H1 (cell line): ENCODE measurements around the gene NPR1. TPM values are rescaled to one million over a fixed set of nuclear protein-coding genes. Genes with fewer than 3 reads are reported as not detected.

Experiments
- BCL11A ChIP-seq, 2 experiments: IDR thresholded peaks; one replicate each; pipeline ENCODE4 v1.6.1; 2011; ENCODE audit warnings: low read depth in 2 of 2, low read length in 2 of 2, mild to moderate bottlenecking in 2 of 2
- CBX8 ChIP-seq: fragments of 300-800, 300-1000 bp; sonication (generic); IDR thresholded peaks from 2 replicates; pipeline ENCODE4 v1.7.1; 2016; ENCODE audit warnings: low read depth, low read length, borderline replicate concordance
- EGR1 ChIP-seq: IDR thresholded peaks from 2 replicates; pipeline ENCODE4 v1.6.1; 2011; ENCODE audit warnings: low read depth, low read length, borderline replicate concordance
- RXRA ChIP-seq: IDR thresholded peaks from 2 replicates; pipeline ENCODE4 v1.6.1; 2011; ENCODE audit warnings: low read depth, mild to moderate bottlenecking, low read length, moderate library complexity; ENCODE audit not compliant: insufficient read depth
- YY1 ChIP-seq: IDR thresholded peaks from 2 replicates; pipeline ENCODE4 v1.6.1; 2011; ENCODE audit warnings: low read depth, mild to moderate bottlenecking, low read length
- polyA plus RNA-seq, 7 experiments: library from polyadenylated mRNA; depleted of rRNA in 3 of 7; stranded (reverse) in 5 of 7; unstranded in 2 of 7; fragments of >200 nt in 5 of 7; fragments of 200-250 nt in 2 of 7; gene quantifications; 1 replicate in 5 of 7; 2 replicates in 1 of 7; 4 replicates in 1 of 7; pipeline versions ENCODE4 v1.2.1 to v1.2.3, GENCODE V29; 2011 to 2013; ENCODE audit warnings: missing spikeins in 2 of 7, mixed read lengths in 2 of 7
- total RNA-seq: library from RNA; stranded (reverse); fragmentation: NEBNext Ultra II Directional; extraction: Animal tissue kit (Norgen Biotek cat#: 25700); gene quantifications from 2 replicates; pipeline ENCODE4 v1.2.1, GENCODE V29; 2021
- TF ChIP-seq, protein P1 (sequence below): fragments of 300-600 bp; sonication (generic); IDR thresholded peaks from 2 replicates; pipeline ENCODE4 v1.7.1; 2012; ENCODE audit warnings: low read length, moderate library complexity, mild to moderate bottlenecking, inconsistent platforms; ENCODE audit not compliant: insufficient replicate concordance

The NPR1 gene
- total and polyA plus RNA-seq, 2 of the 8 experiments (the other 6 are each of a cell fraction or from before 2014, with no cell fraction given), result 11.7 to 13.2 TPM

DNA sequence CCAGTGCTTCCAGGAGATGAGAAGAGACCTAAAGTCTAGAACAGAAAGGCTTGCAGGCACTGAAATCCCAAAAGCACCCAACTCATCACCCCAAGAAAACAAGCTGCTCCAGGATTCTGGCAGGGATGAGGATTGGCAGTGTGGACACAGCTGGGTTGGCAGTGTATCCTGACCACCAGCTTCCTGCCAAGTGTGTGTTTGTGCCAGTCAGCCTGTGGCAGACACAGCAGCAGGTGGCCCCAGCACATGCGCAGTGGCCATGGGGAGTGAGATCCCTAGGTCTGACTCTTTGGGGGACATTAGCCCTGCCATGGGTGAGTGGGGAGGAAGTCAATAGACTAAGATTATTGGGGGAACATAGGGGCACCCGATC, 28.6 kb upstream of the NPR1 start (continued):
- TF ChIP-seq, protein P1, sequence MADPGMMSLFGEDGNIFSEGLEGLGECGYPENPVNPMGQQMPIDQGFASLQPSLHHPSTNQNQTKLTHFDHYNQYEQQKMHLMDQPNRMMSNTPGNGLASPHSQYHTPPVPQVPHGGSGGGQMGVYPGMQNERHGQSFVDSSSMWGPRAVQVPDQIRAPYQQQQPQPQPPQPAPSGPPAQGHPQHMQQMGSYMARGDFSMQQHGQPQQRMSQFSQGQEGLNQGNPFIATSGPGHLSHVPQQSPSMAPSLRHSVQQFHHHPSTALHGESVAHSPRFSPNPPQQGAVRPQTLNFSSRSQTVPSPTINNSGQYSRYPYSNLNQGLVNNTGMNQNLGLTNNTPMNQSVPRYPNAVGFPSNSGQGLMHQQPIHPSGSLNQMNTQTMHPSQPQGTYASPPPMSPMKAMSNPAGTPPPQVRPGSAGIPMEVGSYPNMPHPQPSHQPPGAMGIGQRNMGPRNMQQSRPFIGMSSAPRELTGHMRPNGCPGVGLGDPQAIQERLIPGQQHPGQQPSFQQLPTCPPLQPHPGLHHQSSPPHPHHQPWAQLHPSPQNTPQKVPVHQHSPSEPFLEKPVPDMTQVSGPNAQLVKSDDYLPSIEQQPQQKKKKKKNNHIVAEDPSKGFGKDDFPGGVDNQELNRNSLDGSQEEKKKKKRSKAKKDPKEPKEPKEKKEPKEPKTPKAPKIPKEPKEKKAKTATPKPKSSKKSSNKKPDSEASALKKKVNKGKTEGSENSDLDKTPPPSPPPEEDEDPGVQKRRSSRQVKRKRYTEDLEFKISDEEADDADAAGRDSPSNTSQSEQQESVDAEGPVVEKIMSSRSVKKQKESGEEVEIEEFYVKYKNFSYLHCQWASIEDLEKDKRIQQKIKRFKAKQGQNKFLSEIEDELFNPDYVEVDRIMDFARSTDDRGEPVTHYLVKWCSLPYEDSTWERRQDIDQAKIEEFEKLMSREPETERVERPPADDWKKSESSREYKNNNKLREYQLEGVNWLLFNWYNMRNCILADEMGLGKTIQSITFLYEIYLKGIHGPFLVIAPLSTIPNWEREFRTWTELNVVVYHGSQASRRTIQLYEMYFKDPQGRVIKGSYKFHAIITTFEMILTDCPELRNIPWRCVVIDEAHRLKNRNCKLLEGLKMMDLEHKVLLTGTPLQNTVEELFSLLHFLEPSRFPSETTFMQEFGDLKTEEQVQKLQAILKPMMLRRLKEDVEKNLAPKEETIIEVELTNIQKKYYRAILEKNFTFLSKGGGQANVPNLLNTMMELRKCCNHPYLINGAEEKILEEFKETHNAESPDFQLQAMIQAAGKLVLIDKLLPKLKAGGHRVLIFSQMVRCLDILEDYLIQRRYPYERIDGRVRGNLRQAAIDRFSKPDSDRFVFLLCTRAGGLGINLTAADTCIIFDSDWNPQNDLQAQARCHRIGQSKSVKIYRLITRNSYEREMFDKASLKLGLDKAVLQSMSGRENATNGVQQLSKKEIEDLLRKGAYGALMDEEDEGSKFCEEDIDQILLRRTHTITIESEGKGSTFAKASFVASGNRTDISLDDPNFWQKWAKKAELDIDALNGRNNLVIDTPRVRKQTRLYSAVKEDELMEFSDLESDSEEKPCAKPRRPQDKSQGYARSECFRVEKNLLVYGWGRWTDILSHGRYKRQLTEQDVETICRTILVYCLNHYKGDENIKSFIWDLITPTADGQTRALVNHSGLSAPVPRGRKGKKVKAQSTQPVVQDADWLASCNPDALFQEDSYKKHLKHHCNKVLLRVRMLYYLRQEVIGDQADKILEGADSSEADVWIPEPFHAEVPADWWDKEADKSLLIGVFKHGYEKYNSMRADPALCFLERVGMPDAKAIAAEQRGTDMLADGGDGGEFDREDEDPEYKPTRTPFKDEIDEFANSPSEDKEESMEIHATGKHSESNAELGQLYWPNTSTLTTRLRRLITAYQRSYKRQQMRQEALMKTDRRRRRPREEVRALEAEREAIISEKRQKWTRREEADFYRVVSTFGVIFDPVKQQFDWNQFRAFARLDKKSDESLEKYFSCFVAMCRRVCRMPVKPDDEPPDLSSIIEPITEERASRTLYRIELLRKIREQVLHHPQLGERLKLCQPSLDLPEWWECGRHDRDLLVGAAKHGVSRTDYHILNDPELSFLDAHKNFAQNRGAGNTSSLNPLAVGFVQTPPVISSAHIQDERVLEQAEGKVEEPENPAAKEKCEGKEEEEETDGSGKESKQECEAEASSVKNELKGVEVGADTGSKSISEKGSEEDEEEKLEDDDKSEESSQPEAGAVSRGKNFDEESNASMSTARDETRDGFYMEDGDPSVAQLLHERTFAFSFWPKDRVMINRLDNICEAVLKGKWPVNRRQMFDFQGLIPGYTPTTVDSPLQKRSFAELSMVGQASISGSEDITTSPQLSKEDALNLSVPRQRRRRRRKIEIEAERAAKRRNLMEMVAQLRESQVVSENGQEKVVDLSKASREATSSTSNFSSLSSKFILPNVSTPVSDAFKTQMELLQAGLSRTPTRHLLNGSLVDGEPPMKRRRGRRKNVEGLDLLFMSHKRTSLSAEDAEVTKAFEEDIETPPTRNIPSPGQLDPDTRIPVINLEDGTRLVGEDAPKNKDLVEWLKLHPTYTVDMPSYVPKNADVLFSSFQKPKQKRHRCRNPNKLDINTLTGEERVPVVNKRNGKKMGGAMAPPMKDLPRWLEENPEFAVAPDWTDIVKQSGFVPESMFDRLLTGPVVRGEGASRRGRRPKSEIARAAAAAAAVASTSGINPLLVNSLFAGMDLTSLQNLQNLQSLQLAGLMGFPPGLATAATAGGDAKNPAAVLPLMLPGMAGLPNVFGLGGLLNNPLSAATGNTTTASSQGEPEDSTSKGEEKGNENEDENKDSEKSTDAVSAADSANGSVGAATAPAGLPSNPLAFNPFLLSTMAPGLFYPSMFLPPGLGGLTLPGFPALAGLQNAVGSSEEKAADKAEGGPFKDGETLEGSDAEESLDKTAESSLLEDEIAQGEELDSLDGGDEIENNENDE, result no peak
- TF ChIP-seq YY1 (no peak), RXRA (no peak), CBX8 (no peak), BCL11A (IDR thresholded peaks at IDR 0.05; ENCODE audit: low read depth in 2 of 2, low read length in 2 of 2) (no peak), EGR1 (no peak)
